PC-3 (cell line): Measurements from ENCODE around the gene TUSC2. TPM values are rescaled to one million over a fixed set of nuclear protein-coding genes. Genes with fewer than 3 reads are reported as not detected.

Source experiments
- ATAC-seq: fragments of 200-7000 bp; cut with Tn5 transposase; 2 replicates; pipeline ENCODE4 v1.9.1; 2020; ENCODE audit warnings: mild to moderate bottlenecking, moderate library complexity
- BruUV-seq: library from RNA; stranded (reverse); fragments of 400-500 nt; replicated peaks from 2 replicates; lab custom pipeline; 2021; lab: Mats Ljungman, UMichigan
- CTCF ChIA-PET: fragments of 300-600 bp; sonication (Branson Sonifier 250); formaldehyde crosslinking; loops from one replicate; lab custom pipeline; 2022; ENCODE audit warnings: antibody characterized with exemption; lab: Charles Lee
- POLR2A ChIA-PET: fragments of 300-600 bp; sonication (Branson Sonifier 250); formaldehyde crosslinking; loops from one replicate; lab custom pipeline; 2022; ENCODE audit warnings: antibody characterized with exemption; ENCODE audit not compliant: unreplicated experiment; lab: Charles Lee
- DNase-seq: peaks from one replicate; pipeline ENCODE4 v3.0.0-alpha.2; 2015
- H2AFZ ChIP-seq: fragments of 300-600 bp; sonication (generic); 2 replicates; pipeline ENCODE4 v1.6.0; 2016; ENCODE audit warnings: antibody characterized with exemption, low read length
- H3F3A ChIP-seq: fragments of 300-600 bp; sonication (generic); one replicate; pipeline ENCODE4 v1.6.0; 2017; ENCODE audit warnings: antibody characterized with exemption, low read length, control low read depth, mild to moderate bottlenecking; ENCODE audit not compliant: unreplicated experiment
- H3K27ac ChIP-seq: fragments of 300-600 bp; sonication (generic); 2 replicates; pipeline ENCODE4 v1.5.1; 2016; ENCODE audit warnings: mild to moderate bottlenecking, low read length
- H3K27me3 ChIP-seq: fragments of 300-600 bp; sonication (generic); 2 replicates; pipeline ENCODE4 v1.6.1; 2016; ENCODE audit warnings: low read length, mixed read lengths
- H3K36me3 ChIP-seq: fragments of 300-600 bp; sonication (generic); 2 replicates; pipeline ENCODE4 v1.6.1; 2016; ENCODE audit warnings: low read depth, mixed run types, low read length, mixed read lengths
- H3K4me1 ChIP-seq: fragments of 300-600 bp; sonication (generic); 2 replicates; pipeline ENCODE4 v1.5.1; 2016; ENCODE audit warnings: low read length; ENCODE audit not compliant: insufficient read depth
- H3K4me2 ChIP-seq: fragments of 300-600 bp; sonication (generic); 2 replicates; pipeline ENCODE4 v1.6.0; 2016; ENCODE audit warnings: low read length
- H3K4me3 ChIP-seq: fragments of 300-600 bp; sonication (generic); 2 replicates; pipeline ENCODE4 v1.5.1; 2016; ENCODE audit warnings: mild to moderate bottlenecking, low read length, mixed read lengths
- H3K79me2 ChIP-seq: fragments of 300-600 bp; sonication (generic); 2 replicates; pipeline ENCODE4 v1.6.1; 2017; ENCODE audit warnings: low read length, mixed read lengths
- H3K9ac ChIP-seq: fragments of 300-600 bp; sonication (generic); 2 replicates; pipeline ENCODE4 v1.6.0; 2016; ENCODE audit warnings: mild to moderate bottlenecking, low read length
- H3K9me2 ChIP-seq: fragments of 300-600 bp; sonication (generic); replicated peaks from 2 replicates; pipeline ENCODE4 v1.6.1; 2016; ENCODE audit warnings: mixed run types, low read length, mixed read lengths
- H3K9me3 ChIP-seq: fragments of 300-600 bp; sonication (generic); 2 replicates; pipeline ENCODE4 v1.6.1; 2016; ENCODE audit warnings: low read length, mixed read lengths
- H4K20me1 ChIP-seq: fragments of 300-600 bp; sonication (generic); 2 replicates; pipeline ENCODE4 v1.6.1; 2016; ENCODE audit warnings: low read length, mixed read lengths
- EZH2 ChIP-seq: fragments of 300-600 bp; sonication (generic); IDR thresholded peaks from one replicate; pipeline ENCODE4 v1.6.1; 2017; ENCODE audit warnings: antibody characterized with exemption, mild to moderate bottlenecking, low read length; ENCODE audit not compliant: unreplicated experiment
- EZH2phosphoT487 ChIP-seq: fragments of 300-600 bp; sonication (generic); IDR thresholded peaks from 2 replicates; pipeline ENCODE4 v1.6.1; 2018; ENCODE audit warnings: mild to moderate bottlenecking, antibody characterized with exemption, low read length, borderline replicate concordance
- intact Hi-C: fragments of 100-400 bp; cut with micrococcal nuclease; formaldehyde crosslinking; loops from 2 replicates; pipeline ENCODE4 v1.9.0; 2023
- total RNA-seq: library from RNA; depleted of rRNA; stranded (reverse); fragments of >200 nt; gene quantifications from 2 replicates; pipeline ENCODE4 v1.2.3, GENCODE V29; 2014
- TF ChIP-seq, protein P1 (sequence below): fragments of 300-600 bp; sonication (generic); conservative IDR thresholded peaks from 2 replicates; pipeline ENCODE4 v1.5.1; 2017; ENCODE audit warnings: antibody characterized with exemption, low read depth, mild to moderate bottlenecking, low read length

The TUSC2 gene
- total RNA-seq, 1 experiment from 2014 or later = 143 TPM

DNA sequence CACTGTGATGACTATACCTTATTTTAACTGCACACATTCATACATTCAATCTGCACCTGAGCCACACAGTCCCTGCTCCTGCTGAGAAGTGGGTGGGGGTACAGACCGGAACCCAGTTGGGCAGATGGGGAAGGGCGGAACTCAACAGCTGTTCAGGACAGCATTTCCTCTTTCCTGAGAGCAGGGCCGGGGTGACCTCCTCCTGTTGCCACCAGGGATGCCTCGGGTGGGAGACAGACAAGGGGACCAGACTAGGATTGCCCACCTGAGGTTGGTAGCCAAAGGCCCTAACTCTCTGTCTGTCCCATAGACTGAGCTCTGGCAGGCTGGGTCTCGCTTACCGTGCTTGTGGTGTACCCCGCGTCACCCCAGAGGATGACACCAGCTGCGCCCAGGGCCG lies 9.4 kb downstream of the TUSC2 start:
- H3K4me2 ChIP-seq = peak overlapping the region; percentile 88
- peaks cover 13% of the 10 kb centered on the region for H3F3A ChIP-seq
- H3K9me2 ChIP-seq = no peaks in the 10 kb centered on the region
- CTCF ChIA-PET = no interaction called here
- no peak overlapping the region for H3K4me3 ChIP-seq
- H3K27me3 ChIP-seq = no peaks in the 10 kb centered on the region
- H2AFZ ChIP-seq = no peak overlapping the region
- no TSS peak for BruUV-seq
- no peak for DNase-seq
- peaks cover 35% of the 10 kb centered on the region for H3K79me2 ChIP-seq
- no peak overlapping the region for H3K27ac ChIP-seq
- no peaks in the 10 kb centered on the region for H3K9me3 ChIP-seq
- peaks cover 48% of the 10 kb centered on the region for H3K4me1 ChIP-seq
- POLR2A ChIA-PET = no interaction called here
- intact Hi-C loops = no loop called here
- H4K20me1 ChIP-seq = no peaks in the 10 kb centered on the region
- H3K36me3 ChIP-seq = peaks cover 6% of the 10 kb centered on the region
- no peak for ATAC-seq
- no peak for TF ChIP-seq EZH2
- TF ChIP-seq, protein P1, sequence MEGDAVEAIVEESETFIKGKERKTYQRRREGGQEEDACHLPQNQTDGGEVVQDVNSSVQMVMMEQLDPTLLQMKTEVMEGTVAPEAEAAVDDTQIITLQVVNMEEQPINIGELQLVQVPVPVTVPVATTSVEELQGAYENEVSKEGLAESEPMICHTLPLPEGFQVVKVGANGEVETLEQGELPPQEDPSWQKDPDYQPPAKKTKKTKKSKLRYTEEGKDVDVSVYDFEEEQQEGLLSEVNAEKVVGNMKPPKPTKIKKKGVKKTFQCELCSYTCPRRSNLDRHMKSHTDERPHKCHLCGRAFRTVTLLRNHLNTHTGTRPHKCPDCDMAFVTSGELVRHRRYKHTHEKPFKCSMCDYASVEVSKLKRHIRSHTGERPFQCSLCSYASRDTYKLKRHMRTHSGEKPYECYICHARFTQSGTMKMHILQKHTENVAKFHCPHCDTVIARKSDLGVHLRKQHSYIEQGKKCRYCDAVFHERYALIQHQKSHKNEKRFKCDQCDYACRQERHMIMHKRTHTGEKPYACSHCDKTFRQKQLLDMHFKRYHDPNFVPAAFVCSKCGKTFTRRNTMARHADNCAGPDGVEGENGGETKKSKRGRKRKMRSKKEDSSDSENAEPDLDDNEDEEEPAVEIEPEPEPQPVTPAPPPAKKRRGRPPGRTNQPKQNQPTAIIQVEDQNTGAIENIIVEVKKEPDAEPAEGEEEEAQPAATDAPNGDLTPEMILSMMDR = no peak
- no peak for TF ChIP-seq EZH2phosphoT487
- no peak overlapping the region for H3K9ac ChIP-seq

DNA sequence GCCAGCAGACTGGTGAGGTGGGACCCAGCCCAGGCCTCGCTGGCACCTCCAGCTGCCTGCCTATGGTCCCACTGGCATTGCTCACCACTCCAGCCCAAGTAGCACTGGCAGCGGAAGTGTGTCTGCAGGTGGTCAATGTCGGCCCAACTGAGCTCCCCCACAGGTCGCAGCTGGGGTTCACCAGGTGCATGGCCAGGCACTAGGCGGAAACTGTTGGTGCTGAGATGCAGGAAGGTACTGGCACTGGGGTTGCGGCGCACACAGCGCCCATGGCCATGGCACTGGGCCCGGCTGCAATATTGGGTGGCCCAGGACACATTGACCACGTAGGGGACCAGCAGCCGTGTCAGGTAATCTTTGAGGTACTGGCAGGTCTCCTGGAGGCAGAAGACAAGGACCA lies 9.9 kb downstream of the TUSC2 start:
- BruUV-seq = no TSS peak
- Histone ChIP-seq H3K9ac (no peak overlapping the region), H3K36me3 (peaks cover 6% of the 10 kb centered on the region), H3K9me2 (no peaks in the 10 kb centered on the region), H3K79me2 (peaks cover 35% of the 10 kb centered on the region), H3K4me3 (no peak overlapping the region), H4K20me1 (no peaks in the 10 kb centered on the region), H2AFZ (no peak overlapping the region), H3K4me2 (peak overlapping the region; percentile 88), H3K27ac (peak overlapping the region; percentile 92), H3K9me3 (no peaks in the 10 kb centered on the region), H3K27me3 (no peaks in the 10 kb centered on the region), H3F3A (peaks cover 13% of the 10 kb centered on the region), H3K4me1 (peaks cover 48% of the 10 kb centered on the region)
- DNase-seq = no peak
- intact Hi-C loops = no loop called here
- TF ChIP-seq, protein P1 = no peak
- TF ChIP-seq EZH2 (no peak), EZH2phosphoT487 (no peak)
- CTCF ChIA-PET = no interaction called here
- POLR2A ChIA-PET = interaction anchor here (1.2 kb wide), 1 partner anchor 19 kb away, joined by 4 read pairs; the partner anchor contains the start of genes HYAL3 and NAA80
- no peak for ATAC-seq

DNA sequence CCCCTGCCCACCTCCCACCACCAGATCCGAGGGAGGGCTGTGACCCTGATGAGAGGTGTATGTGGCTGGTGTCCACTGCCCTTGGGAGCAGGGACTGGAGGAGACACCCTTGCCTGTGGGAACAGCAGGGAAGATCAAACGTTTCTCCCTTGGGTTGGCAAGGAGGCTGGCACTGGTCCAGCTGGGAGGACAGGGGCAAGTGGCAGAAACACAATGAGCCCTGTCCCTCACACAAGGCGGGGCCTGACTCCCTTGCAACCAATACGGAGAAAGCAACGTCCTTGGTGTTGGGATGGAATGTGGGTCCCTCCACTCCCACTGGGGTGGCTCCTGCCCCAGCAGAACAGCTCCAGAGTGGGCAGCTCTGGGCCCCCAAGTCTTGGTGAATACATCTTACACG lies 10.7 kb downstream of the TUSC2 start:
- peaks cover 35% of the 10 kb centered on the region for H3K79me2 ChIP-seq

More for the DNA sequence above, 10.7 kb downstream of the TUSC2 start:
- Histone ChIP-seq H3F3A (peaks cover 13% of the 10 kb centered on the region), H3K27ac (peak overlapping the region; percentile 92), H3K9me3 (no peaks in the 10 kb centered on the region), H4K20me1 (no peaks in the 10 kb centered on the region), H3K4me1 (peaks cover 48% of the 10 kb centered on the region), H3K9me2 (no peaks in the 10 kb centered on the region), H3K9ac (peak overlapping the region; percentile 60), H3K4me2 (peak overlapping the region; percentile 88), H3K27me3 (no peaks in the 10 kb centered on the region), H2AFZ (no peak overlapping the region), H3K4me3 (peak overlapping the region; percentile 57), H3K36me3 (peaks cover 6% of the 10 kb centered on the region)
- ChIA-PET POLR2A (interaction anchor here (0.6 to 1.4 kb wide), 3 partner anchors 18 to 25 kb away, joined by 4 to 5 read pairs (median 4); partner anchors contain the start of genes HYAL3, IFRD2 and NAA80), CTCF (interaction anchor here (0.6 kb wide), 1 partner anchor 11 kb away, joined by 3 read pairs; no protein-coding TSS in a partner anchor)
- intact Hi-C loops = loop anchor here (1.0 kb wide), 1 partner anchor 18 kb away; the partner anchor contains the start of genes HYAL3 and NAA80
- TSS peak; percentile 73 for BruUV-seq
- ATAC-seq = no peak
- peak; percentile 25 for DNase-seq
- TF ChIP-seq, protein P1 = no peak
- no peak for TF ChIP-seq EZH2
- no peak for TF ChIP-seq EZH2phosphoT487
